H1 (cell line): ENCODE measurements around the gene SLX9. TPM values are rescaled to one million over a fixed set of nuclear protein-coding genes. Genes with fewer than 3 reads are reported as not detected.

Experiments
- CTCF ChIA-PET: fragments of 300-600 bp; sonication (Branson Sonifier 250); formaldehyde crosslinking; loops from one replicate; lab custom pipeline; 2021; ENCODE audit not compliant: partially characterized antibody; lab: Charles Lee
- POLR2A ChIA-PET: fragments of 300-600 bp; sonication (Branson Sonifier 250); formaldehyde crosslinking; loops from one replicate; lab custom pipeline; 2021; ENCODE audit warnings: inconsistent platforms; ENCODE audit not compliant: partially characterized antibody; lab: Charles Lee
- DNase-seq, 2 experiments: peaks; one replicate each; pipeline versions ENCODE4 v3.0.0 to v3.0.0-alpha.2; 2010 to 2022; ENCODE audit warnings: low spot score in 2 of 2, low read depth in 1 of 2, mixed read lengths in 1 of 2
- FAIRE-seq: peaks from 2 replicates; lab custom pipeline; 2011; peaks lifted over from hg19 to GRCh38; lab: Jason Lieb, UNC
- H2AFZ ChIP-seq: 2 replicates; pipeline ENCODE4 v1.8.1; 2012; ENCODE audit warnings: low read length, inconsistent platforms
- H2AK5ac ChIP-seq: 2 replicates; pipeline ENCODE4 v1.6.1; 2013; ENCODE audit warnings: low read depth, low read length
- H2BK120ac ChIP-seq: replicated peaks from 2 replicates; pipeline ENCODE3; 2013; ENCODE audit warnings: low read depth, low read length, inconsistent platforms
- H2BK12ac ChIP-seq: 2 replicates; pipeline ENCODE4 v1.6.1; 2013; ENCODE audit warnings: low read depth, low read length
- H2BK15ac ChIP-seq: 2 replicates; pipeline ENCODE4 v1.6.1; 2013; ENCODE audit warnings: low read length
- H2BK20ac ChIP-seq: 2 replicates; pipeline ENCODE4 v1.6.1; 2013; ENCODE audit warnings: low read length
- H2BK5ac ChIP-seq: 2 replicates; pipeline ENCODE4 v1.6.1; 2013; ENCODE audit warnings: low read depth, low read length
- H3K14ac ChIP-seq: 2 replicates; pipeline ENCODE4 v1.6.1; 2013; ENCODE audit warnings: inconsistent platforms; ENCODE audit not compliant: insufficient read length
- H3K18ac ChIP-seq: 2 replicates; pipeline ENCODE4 v1.6.1; 2013; ENCODE audit warnings: low read length; ENCODE audit errors: extremely low read depth
- H3K23ac ChIP-seq: 2 replicates; pipeline ENCODE4 v1.6.1; 2013; ENCODE audit warnings: inconsistent platforms; ENCODE audit not compliant: insufficient read length
- H3K23me2 ChIP-seq: 2 replicates; pipeline ENCODE4 v1.6.1; 2013; ENCODE audit warnings: low read depth, low read length
- H3K27ac ChIP-seq: 2 replicates; pipeline ENCODE4 v1.6.1; 2011; ENCODE audit warnings: low read depth, low read length, inconsistent platforms
- H3K27me3 ChIP-seq, 4 experiments: replicated peaks in 1 of 4; 1 replicate in 1 of 4; 2 replicates in 3 of 4; pipeline versions ENCODE4 v1.6.1 to v1.8.1; 2011 to 2013; ENCODE audit warnings: low read length in 3 of 4, mild to moderate bottlenecking in 3 of 4, inconsistent platforms in 2 of 4, mixed read lengths in 2 of 4, moderate library complexity in 1 of 4; ENCODE audit not compliant: control insufficient read depth in 3 of 4, insufficient read depth in 3 of 4; ENCODE audit errors: extremely low read depth in 1 of 4
- H3K36me3 ChIP-seq, 4 experiments: 2 replicates each; pipeline versions ENCODE4 v1.6.1 to v1.8.1; 2011 to 2013; ENCODE audit warnings: mild to moderate bottlenecking in 4 of 4, low read length in 3 of 4, moderate library complexity in 2 of 4, control low read depth in 1 of 4, inconsistent platforms in 1 of 4; ENCODE audit not compliant: insufficient read depth in 4 of 4, control insufficient read depth in 2 of 4
- H3K4ac ChIP-seq: replicated peaks from 2 replicates; pipeline ENCODE3; 2013; ENCODE audit warnings: low read length, low read depth, mixed read lengths, inconsistent platforms; ENCODE audit not compliant: insufficient read length
- H3K4me1 ChIP-seq, 4 experiments: replicated peaks in 1 of 4; 1 replicate in 1 of 4; 2 replicates in 3 of 4; pipeline versions ENCODE4 v1.6.1 to v1.8.1; 2011 to 2013; ENCODE audit warnings: low read length in 3 of 4, inconsistent platforms in 2 of 4, mixed read lengths in 1 of 4; ENCODE audit not compliant: insufficient read depth in 4 of 4, control insufficient read depth in 3 of 4
- H3K4me2 ChIP-seq, 2 experiments: 2 replicates each; pipeline versions ENCODE4 v1.6.1 to v1.8.1; 2011 to 2013; ENCODE audit warnings: low read depth in 2 of 2, low read length in 2 of 2, control low read depth in 1 of 2, inconsistent platforms in 1 of 2, mild to moderate bottlenecking in 1 of 2; ENCODE audit not compliant: insufficient read depth in 1 of 2
- H3K4me3 ChIP-seq, 4 experiments: fragments of 200-600, 300-600 bp in 1 of 4; sonication (generic), shearing (Covaris generic), sonication (Bioruptor Twin) in 1 of 4; 2 replicates each; pipeline versions ENCODE4 v1.5.1 to v1.8.1; 2011 to 2016; ENCODE audit warnings: low read length in 4 of 4, low read depth in 3 of 4, control low read depth in 2 of 4, inconsistent platforms in 2 of 4, mild to moderate bottlenecking in 2 of 4, mixed read lengths in 1 of 4, moderate library complexity in 1 of 4; ENCODE audit not compliant: insufficient read depth in 2 of 4; ENCODE audit errors: extremely low read depth in 1 of 4
- H3K56ac ChIP-seq: replicated peaks from 2 replicates; pipeline ENCODE3; 2013; ENCODE audit warnings: low read depth, mild to moderate bottlenecking, mixed read lengths, low read length, inconsistent platforms; ENCODE audit not compliant: insufficient read length
- H3K79me1 ChIP-seq: 2 replicates; pipeline ENCODE4 v1.6.1; 2013; ENCODE audit warnings: low read depth, low read length, control low read depth
- H3K79me2 ChIP-seq, 2 experiments: 2 replicates each; pipeline versions ENCODE4 v1.6.1 to v1.8.1; 2012 to 2013; ENCODE audit warnings: low read length in 2 of 2, mild to moderate bottlenecking in 2 of 2, inconsistent platforms in 1 of 2; ENCODE audit not compliant: insufficient read depth in 2 of 2, control insufficient read depth in 1 of 2
- H3K9ac ChIP-seq, 4 experiments: replicated peaks in 1 of 4; 1 replicate in 1 of 4; 2 replicates in 3 of 4; pipeline versions ENCODE4 v1.6.1 to v1.8.1; 2011 to 2013; ENCODE audit warnings: low read depth in 3 of 4, low read length in 3 of 4, control low read depth in 2 of 4, mild to moderate bottlenecking in 2 of 4, moderate library complexity in 2 of 4, inconsistent platforms in 1 of 4; ENCODE audit errors: extremely low read depth in 1 of 4
- H3K9me3 ChIP-seq, 2 experiments: 2 replicates each; pipeline versions ENCODE4 v1.6.1 to v1.8.1; 2012 to 2013; ENCODE audit warnings: mild to moderate bottlenecking in 2 of 2, moderate library complexity in 2 of 2, control low read depth in 1 of 2, inconsistent platforms in 1 of 2, low read depth in 1 of 2, low read length in 1 of 2, mixed read lengths in 1 of 2; ENCODE audit not compliant: insufficient read depth in 2 of 2
- H4K20me1 ChIP-seq, 2 experiments: replicated peaks in 1 of 2; 2 replicates each; pipeline versions ENCODE3 to v1.8.1; 2011 to 2013; ENCODE audit warnings: inconsistent platforms in 2 of 2, low read length in 2 of 2, mild to moderate bottlenecking in 1 of 2; ENCODE audit not compliant: insufficient read depth in 2 of 2, control insufficient read depth in 1 of 2
- H4K5ac ChIP-seq: 2 replicates; pipeline ENCODE4 v1.6.1; 2013; ENCODE audit warnings: low read length, low read depth, mixed read lengths, inconsistent platforms; ENCODE audit not compliant: insufficient read length
- H4K8ac ChIP-seq: 2 replicates; pipeline ENCODE4 v1.8.0; 2013; ENCODE audit warnings: mild to moderate bottlenecking, moderate library complexity, low read length, inconsistent platforms; ENCODE audit not compliant: insufficient read depth; ENCODE audit errors: extremely low read depth
- H4K91ac ChIP-seq: replicated peaks from 2 replicates; pipeline ENCODE3; 2013; ENCODE audit warnings: low read length, mixed read lengths, inconsistent platforms; ENCODE audit not compliant: insufficient read length
- ATF3 ChIP-seq: IDR thresholded peaks from 2 replicates; pipeline ENCODE4 v1.6.1; 2011; ENCODE audit warnings: low read depth, mild to moderate bottlenecking, low read length; ENCODE audit not compliant: insufficient read depth
- CHD2 ChIP-seq: IDR thresholded peaks from 2 replicates; pipeline ENCODE4 v1.6.1; 2012; ENCODE audit warnings: low read length, improper control_type of control experiment
- EZH2 ChIP-seq: fragments of 200-600 bp; sonication (generic); IDR thresholded peaks from 2 replicates; pipeline ENCODE4 v1.7.1; 2012; ENCODE audit warnings: low read depth, mild to moderate bottlenecking, moderate library complexity, low read length, inconsistent platforms; ENCODE audit not compliant: severe bottlenecking
- FOSL1 ChIP-seq: IDR thresholded peaks from 2 replicates; pipeline ENCODE4 v1.6.1; 2011; ENCODE audit warnings: mild to moderate bottlenecking, low read depth, low read length, moderate library complexity; ENCODE audit not compliant: insufficient read depth
- KDM4A ChIP-seq: IDR thresholded peaks from one replicate; pipeline ENCODE4 v1.7.1; 2012; ENCODE audit warnings: low read depth, mild to moderate bottlenecking, moderate library complexity, low read length, inconsistent platforms; ENCODE audit not compliant: severe bottlenecking
- SIRT6 ChIP-seq: IDR thresholded peaks from one replicate; pipeline ENCODE4 v1.7.1; 2012; ENCODE audit warnings: low read length, inconsistent platforms
- SUZ12 ChIP-seq: fragments of 200-600 bp; sonication (generic); IDR thresholded peaks from 2 replicates; pipeline ENCODE4 v1.6.1; 2012; ENCODE audit warnings: mild to moderate bottlenecking, inconsistent platforms, low read length, moderate library complexity, mixed read lengths
- WGBS, 2 experiments: shearing (Covaris generic) in 1 of 2; methylation state at CpG; one replicate each; pipeline versions ENCODE4 v1.1.6 to v1.1.7; 2013 to 2015; ENCODE audit warnings: low lambda C conversion rate in 2 of 2, mixed read lengths in 2 of 2, inconsistent platforms in 1 of 2, low coverage in 1 of 2, missing lambda C conversion rate in 1 of 2; ENCODE audit not compliant: insufficient replicate concordance in 2 of 2, insufficient coverage in 1 of 2, insufficient read length in 1 of 2; ENCODE audit errors: extremely low coverage in 1 of 2, missing lambda C conversion rate in 1 of 2; 5-methylcytosine and 5-hydroxymethylcytosine counted together
- polyA plus RNA-seq, 7 experiments: library from polyadenylated mRNA; depleted of rRNA in 3 of 7; stranded (reverse) in 5 of 7; unstranded in 2 of 7; fragments of >200 nt in 5 of 7; fragments of 200-250 nt in 2 of 7; gene quantifications; 1 replicate in 5 of 7; 2 replicates in 1 of 7; 4 replicates in 1 of 7; pipeline versions ENCODE4 v1.2.1 to v1.2.3, GENCODE V29; 2011 to 2013; ENCODE audit warnings: missing spikeins in 2 of 7, mixed read lengths in 2 of 7
- total RNA-seq: library from RNA; stranded (reverse); fragmentation: NEBNext Ultra II Directional; extraction: Animal tissue kit (Norgen Biotek cat#: 25700); gene quantifications from 2 replicates; pipeline ENCODE4 v1.2.1, GENCODE V29; 2021

SLX9 gene
- total and polyA plus RNA-seq, 2 of the 8 experiments (the other 6 are each of a cell fraction or from before 2014, with no cell fraction given), result 17.7 to 57.3 TPM

DNA sequence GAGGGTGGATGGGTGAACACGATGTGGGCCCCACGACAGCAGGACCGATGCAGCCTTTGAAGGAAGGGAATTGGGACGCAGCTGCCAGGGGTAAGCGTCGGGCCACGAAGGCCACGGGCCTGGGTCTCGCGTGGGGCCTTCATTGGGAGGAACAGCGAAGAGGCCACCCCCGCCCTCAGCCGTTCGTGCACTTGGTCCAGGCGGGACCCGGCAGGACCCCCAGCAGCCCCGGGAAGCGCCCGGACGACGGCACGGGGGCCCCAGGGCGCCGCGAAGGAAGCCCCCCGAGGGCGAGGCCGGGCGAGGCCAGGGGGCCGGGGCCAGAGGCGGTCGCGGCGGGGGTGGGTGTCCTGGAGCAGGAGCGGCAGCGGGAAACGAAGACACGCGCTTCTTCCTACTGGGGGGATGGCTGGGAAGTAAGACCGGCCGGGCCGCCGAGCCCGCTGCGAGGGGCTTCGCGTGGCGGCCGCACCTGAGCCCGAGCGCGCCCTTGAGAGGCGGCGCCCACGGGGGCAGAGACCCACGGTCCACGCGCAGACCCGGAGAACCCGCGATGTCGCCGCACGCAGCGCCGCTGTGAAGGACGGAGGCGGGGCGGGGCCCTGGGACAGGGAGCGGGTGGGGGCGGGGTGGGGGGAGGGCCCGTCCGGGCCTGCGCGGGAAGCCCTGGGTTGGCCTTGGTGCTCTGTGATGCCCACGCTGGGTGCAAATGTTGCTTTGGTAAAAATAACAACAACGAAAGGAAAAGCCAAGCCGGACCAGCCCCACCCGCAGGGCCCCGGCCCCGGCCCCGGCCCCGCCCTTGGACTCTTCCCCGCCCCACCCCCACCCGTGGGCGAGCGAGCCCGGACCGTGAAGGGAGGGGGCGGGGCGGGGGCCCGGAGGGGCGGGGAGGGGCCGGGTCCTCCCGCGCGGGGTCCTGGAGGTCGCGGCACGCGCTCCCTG, 78.6 kb downstream of the SLX9 start:
- H4K5ac ChIP-seq, result no peak overlapping the region
- FAIRE-seq (no peak), DNase-seq (no peak)
- H2BK15ac ChIP-seq, result no peak overlapping the region
- ChIA-PET POLR2A (interaction anchor here (1.1 to 2.3 kb wide), 3 partner anchors 11 to 51 kb away, joined by 3 to 5 read pairs (median 3); no protein-coding TSS in a partner anchor), CTCF (no interaction called here)
- H2BK12ac ChIP-seq, result no peak overlapping the region
- H2BK20ac ChIP-seq, result no peak overlapping the region
- H4K8ac ChIP-seq, result no peak overlapping the region; the same call in 1 of the 2 replicates
- H3K4me2 ChIP-seq, result peak overlapping the region; percentile 59 to 69
- H2AFZ ChIP-seq, result no peak overlapping the region
- peaks cover 0 to under 1% of the 10 kb centered on the region in 2 experiments; a peak in 1 of 4 replicates for H3K9me3 ChIP-seq
- no peaks in the 10 kb centered on the region for H3K79me1 ChIP-seq
- H2AK5ac ChIP-seq, result no peak overlapping the region
- H2BK120ac ChIP-seq, result no peak overlapping the region
- no peak overlapping the region for H3K4ac ChIP-seq
- peaks cover 4% of the 10 kb centered on the region; the same call in 1 of the 2 replicates for H3K23me2 ChIP-seq
- no peak overlapping the region for H2BK5ac ChIP-seq
- H3K23ac ChIP-seq, result no peak overlapping the region
- no peak overlapping the region; the same call in 1 of the 2 replicates for H3K18ac ChIP-seq
- no peaks in the 10 kb centered on the region for H4K20me1 ChIP-seq
- H3K27me3 ChIP-seq, result peaks cover 2 to 36% (median 30%) of the 10 kb centered on the region in 4 experiments
- no peaks in the 10 kb centered on the region for H3K36me3 ChIP-seq
- peaks cover 0 to 6% (median 2%) of the 10 kb centered on the region in 4 experiments; a peak in 5 of 7 replicates for H3K4me1 ChIP-seq
- WGBS, 2 experiments, result 30% methylated on average over 29 of the region's 101 CpGs; no CpG with 5 or more reads in 1 of the 2 experiments
- H3K56ac ChIP-seq, result no peak overlapping the region
- peak overlapping the region in 3 of 4 experiments; percentile 26 to 61 (median 38); a peak in 5 of 8 replicates for H3K4me3 ChIP-seq
- no peak overlapping the region for H3K9ac ChIP-seq
- TF ChIP-seq FOSL1 (no peak), SUZ12 (peak; percentile 45), CHD2 (no peak), EZH2 (peak; percentile 47), KDM4A (peak; percentile 43), SIRT6 (no peak), ATF3 (no peak)
- no peak overlapping the region for H4K91ac ChIP-seq
- no peak overlapping the region for H3K14ac ChIP-seq
- H3K27ac ChIP-seq, result no peak overlapping the region
- no peaks in the 10 kb centered on the region for H3K79me2 ChIP-seq
